Spleen (tissue), 7 donors: Measurements from ENCODE around the gene OR51T1.

Source experiments
- POLR2A ChIP-seq, 3 donors: fragments of 450-650 bp; IDR thresholded peaks; one replicate each; pipeline ENCODE4 v1.5.1; 2017; ENCODE audit warnings: antibody characterized with exemption in 3 of 3, mild to moderate bottlenecking in 1 of 3
- POLR2AphosphoS5 ChIP-seq, 3 donors: sonication (generic); formaldehyde crosslinking; IDR thresholded peaks; one replicate each; pipeline ENCODE4 v1.5.1; 2017; ENCODE audit warnings: antibody characterized with exemption in 3 of 3
- TF ChIP-seq, protein P1 (sequence below), 11 experiments: fragments of 200-600 bp in 7 of 11; fragments of 450-650 bp in 4 of 11; sonication (generic) in 4 of 11; IDR thresholded peaks in 8 of 11; conservative IDR thresholded peaks in 3 of 11; 1 replicate in 7 of 11; 2 replicates in 4 of 11; pipeline versions ENCODE4 v1.4.0 to v1.8.0; 2016 to 2021; ENCODE audit warnings: antibody characterized with exemption in 11 of 11, inconsistent platforms in 4 of 11, mild to moderate bottlenecking in 1 of 11
- donor health status: DM: no; HTN: no; CAD: no; lungs with moderate emphysema.
- donor health status: DM: no; HTN: no; CAD: no.
- donor health status: DM: no; HTN: no; CAD: no.

DNA sequence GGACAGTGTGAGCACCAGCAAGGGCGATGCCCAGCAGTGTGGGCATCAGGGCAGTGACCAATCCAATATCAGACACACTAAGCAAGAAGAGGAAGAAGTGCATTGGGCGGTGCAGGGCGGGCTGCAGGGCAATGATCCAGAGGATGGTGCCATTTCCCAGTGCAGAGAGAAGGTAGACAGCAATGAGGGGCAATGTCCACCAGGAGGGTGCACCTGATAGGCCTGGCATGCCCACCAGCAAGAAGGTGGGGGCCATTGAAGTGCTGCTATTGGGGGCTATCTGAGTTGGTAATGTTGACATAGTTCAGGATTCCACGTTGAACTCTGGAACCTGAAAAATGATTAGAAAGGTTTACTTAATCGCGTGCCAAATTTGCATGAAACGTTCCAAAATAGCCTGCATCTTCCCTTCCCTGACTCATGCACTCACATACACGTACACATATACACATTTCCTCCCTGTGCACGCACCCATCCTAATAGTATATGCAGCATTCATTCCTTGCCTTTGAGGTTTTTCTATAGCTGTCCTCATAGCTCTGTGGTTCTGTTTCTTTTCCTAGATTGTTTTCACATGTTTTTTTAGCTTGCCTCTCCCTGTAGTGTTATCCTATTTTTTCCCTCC, 32.7 kb upstream of the OR51T1 start, which contains the start of gene OR51S1:
- TF ChIP-seq, protein P1, sequence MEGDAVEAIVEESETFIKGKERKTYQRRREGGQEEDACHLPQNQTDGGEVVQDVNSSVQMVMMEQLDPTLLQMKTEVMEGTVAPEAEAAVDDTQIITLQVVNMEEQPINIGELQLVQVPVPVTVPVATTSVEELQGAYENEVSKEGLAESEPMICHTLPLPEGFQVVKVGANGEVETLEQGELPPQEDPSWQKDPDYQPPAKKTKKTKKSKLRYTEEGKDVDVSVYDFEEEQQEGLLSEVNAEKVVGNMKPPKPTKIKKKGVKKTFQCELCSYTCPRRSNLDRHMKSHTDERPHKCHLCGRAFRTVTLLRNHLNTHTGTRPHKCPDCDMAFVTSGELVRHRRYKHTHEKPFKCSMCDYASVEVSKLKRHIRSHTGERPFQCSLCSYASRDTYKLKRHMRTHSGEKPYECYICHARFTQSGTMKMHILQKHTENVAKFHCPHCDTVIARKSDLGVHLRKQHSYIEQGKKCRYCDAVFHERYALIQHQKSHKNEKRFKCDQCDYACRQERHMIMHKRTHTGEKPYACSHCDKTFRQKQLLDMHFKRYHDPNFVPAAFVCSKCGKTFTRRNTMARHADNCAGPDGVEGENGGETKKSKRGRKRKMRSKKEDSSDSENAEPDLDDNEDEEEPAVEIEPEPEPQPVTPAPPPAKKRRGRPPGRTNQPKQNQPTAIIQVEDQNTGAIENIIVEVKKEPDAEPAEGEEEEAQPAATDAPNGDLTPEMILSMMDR (IDR thresholded peaks at IDR 0.05 in 8 of 11, conservative IDR thresholded peaks at IDR 0.05 in 3 of 11) = no peak
- no peak for TF ChIP-seq POLR2AphosphoS5 (IDR thresholded peaks at IDR 0.05)
- TF ChIP-seq POLR2A (IDR thresholded peaks at IDR 0.05) = no peak
